Inferior parietal cortex (tissue), 1 donor: Measurements from ENCODE around the gene MSX1.

ENCODE experiments used
- DNase-seq: peaks from one replicate; pipeline ENCODE4 v3.0.0-alpha.2; 2016; ENCODE audit errors: extremely low spot score

The MSX1 gene

DNA sequence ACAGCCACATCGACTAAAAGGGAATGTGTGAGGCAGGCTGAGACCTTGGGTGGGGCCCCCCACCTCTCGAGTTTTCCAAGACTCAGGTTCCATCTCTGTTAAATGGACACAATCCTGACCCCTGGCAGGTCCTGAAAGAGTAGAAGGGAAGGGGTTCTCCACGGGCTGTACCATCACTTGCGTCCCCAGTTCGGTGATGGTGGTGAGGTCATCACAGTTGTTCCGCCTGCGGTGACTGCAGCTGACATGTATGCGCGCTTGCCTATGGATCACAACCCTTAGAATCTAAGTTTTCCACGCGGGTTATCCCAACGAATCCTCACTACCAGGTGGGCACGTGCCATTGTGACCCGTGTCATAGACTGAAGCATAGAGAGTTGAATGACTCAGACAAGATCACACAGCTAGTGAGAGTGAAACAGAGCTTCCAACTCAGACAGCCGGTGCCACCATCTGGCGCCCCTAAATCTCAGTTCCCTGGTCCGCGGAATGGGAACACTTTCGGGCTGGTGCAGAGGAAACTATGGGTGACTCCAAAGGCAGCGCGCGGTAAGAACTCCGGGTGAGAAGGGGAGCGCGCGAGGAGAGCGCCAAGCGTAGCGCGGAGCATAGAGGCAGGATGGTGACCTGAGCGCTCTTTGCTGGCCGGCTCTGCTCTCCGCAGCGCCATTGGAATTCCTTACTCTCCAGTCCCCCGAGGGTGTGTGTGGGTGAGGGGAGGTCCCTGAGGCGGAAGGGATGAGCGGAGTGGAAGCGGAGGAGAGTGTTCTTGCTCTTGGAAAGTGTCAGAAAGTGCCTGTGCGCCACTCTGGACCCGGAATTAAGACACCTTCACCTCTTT is 10.5 kb downstream of the MSX1 start:
- no peak for DNase-seq

DNA sequence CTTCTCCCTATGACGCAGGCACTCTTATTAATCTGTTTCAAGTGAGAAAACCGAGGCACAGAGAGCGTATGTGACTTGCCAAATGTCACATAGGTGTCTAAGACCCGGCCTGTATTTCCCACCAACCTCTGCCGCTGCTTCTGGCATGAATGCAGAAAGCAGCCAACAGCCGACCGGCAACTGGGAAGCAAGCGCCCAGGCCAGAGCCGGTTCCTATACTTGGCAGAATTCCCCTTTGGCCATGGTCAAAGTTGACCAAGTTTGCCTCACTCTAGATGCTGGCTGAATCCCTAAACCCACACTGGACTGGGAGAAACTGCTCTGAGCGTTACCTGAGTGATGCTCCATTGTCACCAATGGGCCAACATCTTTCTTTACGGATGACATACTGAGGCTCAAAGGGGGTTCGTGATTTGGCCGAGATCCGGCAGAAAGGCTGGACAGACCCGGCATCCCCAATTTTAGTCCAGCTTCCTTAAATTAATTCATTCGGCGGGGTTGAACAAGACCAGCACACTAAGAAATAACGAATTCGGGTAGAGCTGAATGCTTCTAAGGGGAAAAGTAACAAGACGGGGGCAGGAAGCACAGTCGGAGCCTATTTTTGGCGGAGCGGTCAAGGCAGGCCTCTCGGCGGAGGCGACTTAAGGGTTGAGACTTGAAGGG is 11.2 kb downstream of the MSX1 start:
- DNase-seq: no peak

DNA sequence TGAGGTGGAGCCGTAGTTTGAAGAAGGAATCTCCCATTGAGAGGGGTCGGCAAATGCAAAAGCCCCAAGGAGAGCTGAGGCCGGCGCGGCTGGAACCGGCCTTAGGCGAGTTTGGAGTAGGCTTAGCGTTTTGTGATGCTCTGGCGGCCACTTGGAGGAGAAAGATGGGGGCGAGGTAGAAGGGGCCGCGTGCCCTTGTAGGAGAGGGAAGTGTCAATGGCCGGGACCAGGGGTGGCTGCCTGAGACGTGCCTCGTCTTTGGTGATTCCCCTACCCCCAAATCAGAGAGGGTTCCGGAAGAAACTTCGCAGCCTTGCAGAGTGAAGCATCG is 11.7 kb downstream of the MSX1 start:
- DNase-seq: no peak

DNA sequence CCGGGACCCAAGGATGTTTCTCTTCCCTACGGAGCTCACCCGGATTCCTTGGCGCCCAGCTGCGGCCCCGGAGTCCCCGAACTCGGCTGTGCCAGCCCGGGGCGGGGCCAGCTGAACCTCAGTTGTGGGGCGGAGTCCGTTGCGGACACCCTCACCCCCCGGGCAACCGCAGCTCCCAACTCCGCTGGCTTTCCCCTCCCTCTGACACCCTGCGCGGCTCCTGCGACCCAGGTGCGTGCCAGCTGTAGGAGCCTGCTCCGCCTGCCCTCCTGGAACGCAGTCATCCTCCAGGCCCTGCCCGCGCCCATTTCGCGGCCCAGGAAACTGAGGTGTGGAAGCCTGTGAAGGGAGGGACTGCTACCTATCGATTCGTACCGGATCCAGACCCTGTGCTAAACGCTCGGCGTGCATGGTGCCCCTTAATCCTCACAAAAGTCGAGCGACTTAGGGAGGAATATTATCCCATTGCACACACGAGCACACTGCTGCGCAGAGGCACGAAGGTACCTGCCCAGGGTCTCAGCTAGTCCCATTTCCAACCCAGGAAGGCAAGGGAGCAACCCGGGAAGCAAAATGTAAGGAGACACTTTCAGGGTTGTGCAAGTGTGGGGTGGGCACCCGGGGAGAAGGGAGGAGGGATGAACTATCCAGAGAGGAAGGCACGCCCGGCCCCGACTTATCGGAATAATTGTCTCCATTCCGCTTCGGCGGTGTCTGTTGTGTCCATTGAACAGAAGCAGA is 12.3 kb downstream of the MSX1 start:
- no peak for DNase-seq

DNA sequence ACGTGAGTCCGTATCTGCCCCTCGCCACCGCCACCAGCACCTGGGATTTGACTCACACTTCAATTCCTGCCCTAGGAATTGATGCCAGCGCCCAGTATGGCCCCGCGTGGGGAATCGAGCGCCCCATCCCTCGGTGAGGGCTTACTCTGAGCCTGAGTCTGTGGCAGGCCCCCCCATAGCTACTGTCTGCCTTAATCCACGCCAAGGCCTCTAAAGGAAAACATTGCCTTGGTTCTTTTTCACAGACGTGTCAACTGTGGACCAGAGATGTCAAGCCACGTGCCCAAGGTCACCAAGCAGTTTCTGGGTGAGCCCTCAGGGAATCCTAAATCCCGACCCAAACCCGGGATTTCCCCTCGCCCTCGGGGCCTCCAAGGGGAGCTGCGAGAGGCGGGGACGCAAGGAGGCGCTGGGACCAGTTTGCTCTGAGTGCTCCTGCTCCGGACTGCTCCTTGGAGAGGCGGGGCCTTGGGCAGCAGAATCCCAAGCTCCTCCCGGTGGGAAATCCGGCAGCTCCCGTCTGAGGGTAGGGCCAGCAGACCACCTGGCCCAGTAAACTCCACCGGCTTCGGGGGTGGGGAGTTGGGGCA is 12.9 kb downstream of the MSX1 start:
- DNase-seq: no peak

DNA sequence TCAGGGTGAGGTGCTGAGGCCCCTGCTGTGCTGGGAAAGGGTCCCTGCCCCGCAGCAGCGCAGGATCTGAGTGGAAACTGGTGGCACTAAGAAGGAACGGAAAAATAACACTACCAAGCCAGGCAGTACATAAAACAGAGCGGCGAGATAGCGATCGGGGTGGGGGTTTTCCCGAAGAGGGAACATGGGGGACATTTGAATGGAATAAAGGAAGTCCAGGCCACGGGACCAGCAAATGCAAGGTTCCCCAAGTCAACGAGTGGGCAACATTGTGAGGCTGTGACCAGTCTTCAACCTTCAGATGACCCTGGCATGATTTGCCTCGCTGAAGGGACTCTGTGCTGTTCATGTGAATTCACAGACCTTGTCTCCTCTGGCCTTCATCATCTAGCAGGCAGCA is 13.7 kb downstream of the MSX1 start:
- no peak for DNase-seq

DNA sequence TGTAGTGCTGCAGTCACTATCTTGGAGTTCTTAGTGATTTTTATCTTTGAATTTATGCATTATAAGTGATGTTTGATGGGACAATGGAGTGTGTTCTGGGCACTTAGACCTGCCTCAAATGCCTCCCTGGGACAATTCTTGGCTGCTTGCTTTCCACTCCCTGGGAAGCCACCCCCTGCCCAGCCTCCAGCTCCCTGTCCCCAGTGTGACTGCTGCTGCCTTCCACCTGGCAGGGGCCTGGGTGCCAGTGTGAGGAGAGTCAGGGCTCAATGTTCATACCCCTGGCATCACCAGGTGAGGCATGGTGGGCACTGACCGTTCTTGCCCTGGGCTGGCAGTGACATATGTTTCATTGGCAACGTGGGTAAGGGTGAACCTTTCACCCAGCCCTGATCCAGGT is 14.8 kb downstream of the MSX1 start:
- DNase-seq: no peak

DNA sequence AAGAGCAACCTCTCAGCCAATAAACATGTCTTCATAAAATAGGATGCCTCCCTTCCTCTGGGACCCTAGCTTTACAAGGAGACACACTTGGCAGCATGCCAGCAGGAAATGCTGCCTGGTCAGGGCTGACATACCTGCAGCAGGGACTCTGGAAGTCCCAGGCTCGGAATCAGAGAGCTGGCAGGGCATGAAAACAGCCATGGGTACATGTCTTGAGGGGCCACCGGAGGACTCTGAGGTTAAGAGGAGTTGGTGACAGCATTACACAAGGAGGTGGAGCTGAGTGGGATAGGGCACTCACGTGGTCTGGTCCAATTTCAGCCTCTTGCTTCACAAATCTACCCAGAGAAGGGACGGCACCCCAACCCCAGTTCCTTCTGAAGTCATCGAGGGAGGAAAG is 15.7 kb downstream of the MSX1 start:
- DNase-seq: no peak

DNA sequence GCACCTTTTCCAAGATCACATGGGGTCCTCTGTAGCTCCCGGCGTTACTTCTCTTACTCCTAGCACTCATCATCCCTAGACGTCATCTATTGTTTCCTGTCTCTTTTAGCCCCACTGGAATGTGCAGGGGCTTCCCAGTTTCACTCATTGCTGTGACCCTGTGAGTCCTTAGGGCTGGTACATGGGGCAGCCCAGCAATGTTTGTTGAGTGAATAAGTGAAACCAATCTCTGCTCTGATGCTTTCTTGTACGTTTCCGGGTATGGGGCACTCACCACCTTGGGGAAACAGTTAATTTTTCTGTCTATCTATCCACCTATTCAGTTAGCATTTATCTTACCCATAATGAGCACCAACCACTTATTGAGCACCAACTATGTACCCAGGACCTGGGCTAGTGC is 16.1 kb downstream of the MSX1 start:
- no peak for DNase-seq

DNA sequence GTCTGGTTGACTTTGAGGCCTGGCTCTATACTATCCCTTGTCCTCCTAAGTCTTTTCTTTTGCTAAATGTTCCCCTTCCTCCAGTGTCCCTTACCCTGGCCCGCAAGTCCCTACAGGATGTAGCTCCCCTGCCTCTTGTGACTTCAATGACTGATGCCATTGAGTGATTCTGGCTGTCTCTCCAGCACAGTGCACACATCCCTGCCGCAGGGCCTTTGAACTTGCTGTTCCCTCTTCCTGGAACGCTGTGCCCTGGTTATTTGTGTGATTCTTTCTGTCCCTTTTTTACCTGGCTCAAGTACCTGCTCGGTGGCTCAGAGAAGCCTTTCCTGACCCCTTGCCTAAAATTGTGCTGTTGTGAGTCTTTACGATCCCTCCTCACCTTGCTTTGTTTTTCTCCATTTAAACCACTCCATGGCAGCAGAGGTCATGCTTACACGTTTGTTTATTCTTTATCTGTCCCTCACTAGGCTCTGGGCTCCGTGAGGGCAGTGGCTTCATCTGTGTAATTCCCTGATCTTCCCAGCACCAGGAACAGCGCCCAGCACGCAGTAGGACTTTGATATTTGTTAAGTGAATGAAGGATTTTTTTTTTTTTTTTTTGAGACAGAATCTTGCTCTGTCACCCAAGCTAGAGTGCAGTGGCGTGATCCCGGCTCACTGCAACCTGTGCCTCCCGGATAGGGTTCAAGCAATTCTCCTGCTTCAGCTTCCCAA is 17.6 kb downstream of the MSX1 start:
- DNase-seq: no peak

DNA sequence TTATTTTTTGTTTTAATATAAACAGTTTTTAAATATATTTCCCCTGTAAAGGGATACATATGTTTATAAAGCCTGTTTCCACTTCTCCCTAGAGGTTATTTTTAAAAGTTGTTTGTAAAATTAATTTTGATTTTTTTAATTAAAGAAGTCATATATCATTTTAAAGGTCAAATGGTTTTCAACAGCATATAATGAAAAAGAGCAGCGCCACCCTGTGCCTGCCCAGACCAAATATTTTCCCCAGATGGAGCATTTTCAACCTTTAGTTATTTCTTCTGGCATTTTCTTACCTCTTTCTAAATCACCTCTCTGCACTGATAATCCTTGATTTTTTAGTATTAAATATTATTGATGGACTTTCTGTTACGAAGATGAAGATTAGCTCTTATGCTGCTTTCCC is 21.0 kb downstream of the MSX1 start:
- DNase-seq: no peak

DNA sequence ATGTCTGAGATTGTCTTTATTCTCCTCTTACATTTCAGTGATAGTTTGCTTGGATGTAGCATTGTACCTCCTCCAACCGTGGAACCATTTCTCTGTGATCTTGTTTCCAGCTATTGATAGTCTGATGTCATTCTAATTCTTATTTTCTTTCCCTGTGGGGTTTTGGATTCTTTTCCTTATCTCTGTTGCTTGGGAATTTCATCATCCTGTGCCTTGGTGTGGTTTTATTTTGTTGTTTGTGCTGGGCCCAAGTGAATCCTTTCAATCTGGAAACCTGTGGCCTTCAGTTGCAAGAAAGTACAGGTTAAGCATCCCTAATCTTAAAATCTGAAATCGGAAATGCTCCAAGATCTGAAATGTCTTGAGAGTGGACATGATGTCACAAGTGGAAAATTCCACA is 22.0 kb downstream of the MSX1 start:
- DNase-seq: no peak

DNA sequence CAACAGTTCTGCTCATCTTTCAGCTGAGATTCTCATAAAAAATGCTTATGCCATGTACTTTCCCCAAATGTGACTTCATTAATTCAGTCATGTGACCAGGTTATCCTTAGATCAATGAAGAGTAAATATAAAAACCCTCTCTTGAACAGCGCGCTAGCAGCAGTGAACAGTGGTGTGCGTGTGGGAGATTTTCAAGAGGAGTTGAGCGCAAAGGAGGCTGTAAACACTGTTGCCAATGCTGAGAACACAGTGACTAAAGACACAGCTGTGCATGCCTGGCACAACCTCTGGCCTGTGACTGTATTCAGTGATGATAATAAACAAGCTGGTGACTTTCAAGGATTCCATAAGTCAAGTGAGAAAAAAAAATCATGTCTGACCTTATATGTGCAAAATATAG is 25.1 kb downstream of the MSX1 start:
- no peak for DNase-seq

DNA sequence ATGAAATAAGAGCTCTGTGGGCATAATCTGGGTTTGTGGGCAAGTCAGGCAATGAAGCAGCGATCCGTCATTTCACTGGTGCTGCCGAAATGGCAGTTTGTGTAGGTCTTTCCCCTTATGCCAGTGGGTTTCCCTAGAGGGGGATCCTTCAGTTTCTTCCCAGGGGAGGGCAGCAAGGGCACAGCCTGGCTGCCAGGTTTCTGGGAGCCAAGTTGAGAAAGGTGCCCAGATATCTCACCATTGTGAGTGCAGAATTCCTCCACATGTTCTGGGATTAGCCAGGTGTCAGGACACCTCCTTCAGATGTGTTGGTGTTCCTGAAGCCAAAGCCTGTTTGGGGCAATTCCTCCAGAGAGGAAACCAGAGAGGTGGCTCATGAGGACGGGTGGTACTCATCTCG is 28.0 kb downstream of the MSX1 start:
- no peak for DNase-seq

DNA sequence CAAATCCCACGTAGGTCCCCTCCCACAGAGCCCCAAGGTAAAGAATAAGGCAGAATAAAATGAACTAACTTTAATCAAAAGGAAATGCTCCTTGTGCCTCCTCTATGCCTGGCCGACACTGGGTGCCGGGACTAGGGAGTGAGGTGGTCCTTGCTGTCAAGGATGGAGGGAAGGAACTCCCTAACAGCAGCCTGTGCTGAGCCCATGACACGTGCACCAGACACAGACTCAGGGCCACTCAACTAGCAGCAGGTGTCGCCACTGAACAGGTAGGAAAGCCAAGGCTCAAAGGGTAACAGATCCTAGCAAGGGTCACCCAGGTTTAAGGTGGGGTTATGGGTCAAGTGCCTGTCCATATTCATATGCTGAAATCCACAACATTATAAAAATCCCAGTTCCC is 29.2 kb downstream of the MSX1 start:
- DNase-seq: no peak

DNA sequence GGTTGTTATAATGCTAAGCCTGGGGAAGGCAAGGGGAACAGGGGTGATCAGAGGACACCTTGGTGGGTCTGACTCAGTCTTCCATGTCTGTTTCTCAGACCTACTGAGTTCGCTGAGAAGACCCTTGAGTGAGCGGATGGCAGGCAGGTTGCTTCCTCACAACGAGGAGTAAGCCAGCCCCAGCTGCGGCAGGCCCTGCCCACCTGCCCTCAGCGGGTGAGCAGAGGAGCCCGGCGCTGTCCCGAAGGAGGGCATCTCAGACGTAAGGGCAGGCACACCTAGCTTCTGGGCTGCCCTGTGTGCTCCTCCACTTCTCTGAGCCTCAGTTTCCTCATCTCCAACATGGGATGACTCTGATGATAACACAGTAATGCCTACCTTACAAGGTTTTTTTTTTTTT is 30.3 kb downstream of the MSX1 start:
- DNase-seq: no peak

DNA sequence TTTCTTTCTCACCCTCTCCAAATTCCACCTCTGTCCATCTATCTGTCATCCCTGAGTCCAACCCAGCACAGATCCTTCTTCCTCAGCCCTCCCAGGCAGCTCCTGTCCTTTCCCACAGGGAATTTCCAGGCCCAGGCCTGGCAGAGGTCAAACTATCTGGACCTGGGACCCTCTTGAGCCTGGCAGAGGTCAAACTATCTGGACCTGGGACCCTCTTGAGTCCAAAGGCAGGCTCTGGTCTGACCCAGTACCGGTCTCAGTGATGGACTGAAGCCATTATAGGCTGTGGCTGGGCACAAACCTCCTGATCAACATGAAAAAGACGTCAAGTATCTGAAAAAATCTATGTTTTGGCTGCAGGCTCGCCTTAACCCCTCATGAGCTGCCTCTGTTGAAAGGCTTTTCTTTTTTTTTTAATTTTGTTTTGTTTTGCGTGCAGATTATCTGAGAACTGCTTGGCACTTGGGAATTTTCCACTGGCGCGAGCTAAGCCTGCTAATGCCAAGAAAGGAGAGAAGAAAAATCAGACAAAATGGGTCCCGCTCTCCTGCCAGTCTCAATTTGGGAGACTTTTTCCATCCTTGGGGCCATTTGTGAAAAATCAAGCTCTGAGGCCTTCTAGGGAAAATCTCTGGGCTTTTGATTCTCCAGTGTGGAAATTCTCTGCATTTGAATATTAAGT is 31.2 kb downstream of the MSX1 start:
- peak; percentile 14 for DNase-seq

DNA sequence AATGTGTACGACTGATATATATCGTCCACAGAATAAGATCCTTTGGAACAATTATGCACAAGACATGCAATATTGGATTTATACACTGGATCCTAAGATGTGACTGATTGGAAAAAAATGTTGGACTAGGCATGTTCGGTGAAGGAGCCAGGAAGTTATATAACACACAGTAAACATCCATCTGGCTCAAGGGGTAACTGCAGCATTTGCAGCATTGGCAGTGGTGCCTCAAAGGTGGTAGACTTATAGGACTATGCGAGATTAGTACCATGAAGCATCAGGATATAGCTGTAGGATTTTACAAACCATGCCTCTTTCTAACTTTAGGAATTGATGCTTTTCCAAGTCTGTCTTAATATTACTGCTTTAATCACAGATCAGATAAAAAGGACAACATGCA is 34.3 kb downstream of the MSX1 start:
- no peak for DNase-seq

DNA sequence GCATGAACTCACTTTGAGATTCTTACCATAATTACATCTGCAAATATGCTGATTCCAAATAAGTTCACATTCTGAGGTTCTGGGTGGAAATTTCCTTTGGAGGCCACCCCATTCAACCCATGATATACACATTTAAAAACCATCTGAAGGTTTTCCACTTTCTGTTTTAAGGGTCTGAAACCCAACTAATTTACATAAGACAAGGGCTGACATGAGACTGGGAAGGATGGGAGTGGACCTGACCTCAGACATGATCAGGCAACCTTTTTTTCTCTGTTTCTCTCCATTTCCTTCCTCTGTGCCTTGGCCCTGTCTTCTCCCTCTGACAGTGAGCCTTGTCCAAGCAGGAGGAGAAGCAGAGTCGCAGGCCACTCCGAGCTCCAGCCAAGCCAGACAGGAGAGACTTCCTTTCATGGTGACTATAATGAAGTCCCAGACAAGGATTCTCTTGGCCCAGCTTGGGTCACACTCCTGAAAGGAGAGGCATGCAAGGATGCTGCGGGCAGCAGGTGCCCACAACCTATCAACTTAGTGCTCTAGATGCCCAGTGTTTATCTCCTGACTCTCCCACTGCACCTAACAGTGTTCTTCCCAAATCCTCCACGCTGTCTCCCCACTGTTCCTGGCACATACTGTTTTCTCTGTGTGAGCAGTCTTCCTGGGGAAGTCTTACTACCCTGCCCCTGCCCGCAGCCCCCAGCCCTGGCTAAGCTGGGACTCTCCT is 39.9 kb downstream of the MSX1 start:
- no peak for DNase-seq

DNA sequence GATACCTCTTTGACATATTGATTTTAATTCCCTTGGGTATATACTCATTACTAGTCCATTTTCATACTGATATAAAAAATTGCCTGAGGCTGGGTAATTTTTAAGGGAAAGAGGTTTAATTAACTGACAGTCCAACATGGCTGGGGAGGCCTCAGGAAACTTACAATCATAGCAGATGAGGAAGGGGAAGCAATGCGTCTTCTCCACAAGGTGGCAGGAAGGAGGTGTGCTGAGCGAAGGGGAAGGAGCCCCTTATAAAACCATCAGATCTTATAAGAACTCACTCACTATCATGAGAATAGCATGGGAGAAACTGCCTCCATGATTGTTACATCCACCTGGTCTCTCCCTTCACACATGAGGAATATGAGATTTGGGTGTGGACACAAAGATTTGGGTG is 42.4 kb downstream of the MSX1 start:
- no peak for DNase-seq

DNA sequence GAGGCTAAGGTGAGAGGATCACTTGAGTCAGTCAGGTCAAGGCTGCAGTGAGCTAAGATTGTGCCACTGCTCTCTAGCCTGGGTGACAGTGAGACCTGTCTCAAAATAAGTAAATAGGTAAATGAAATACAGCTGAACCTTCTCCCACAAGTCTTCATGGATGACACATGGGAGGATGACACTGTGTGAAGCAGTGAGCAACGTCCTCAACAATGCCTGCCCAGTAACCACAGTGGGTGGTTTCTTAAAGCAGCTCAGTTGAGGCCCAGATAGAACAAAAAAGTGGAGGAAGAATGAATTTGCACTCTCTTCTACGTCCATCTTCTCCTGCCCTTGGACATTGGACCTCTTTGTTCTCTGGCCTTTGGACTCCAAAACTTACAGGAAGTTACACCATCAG is 52.7 kb downstream of the MSX1 start:
- DNase-seq: no peak
